GM15510 (cell line): Measurements from ENCODE around the gene KLHL26.

Experiments used
- POLR2A ChIP-seq: IDR thresholded peaks from 3 replicates; pipeline ENCODE4 v1.6.1; 2011; ENCODE audit warnings: borderline replicate concordance; ENCODE audit not compliant: insufficient read length; ENCODE audit errors: extremely low read depth

Gene KLHL26

DNA sequence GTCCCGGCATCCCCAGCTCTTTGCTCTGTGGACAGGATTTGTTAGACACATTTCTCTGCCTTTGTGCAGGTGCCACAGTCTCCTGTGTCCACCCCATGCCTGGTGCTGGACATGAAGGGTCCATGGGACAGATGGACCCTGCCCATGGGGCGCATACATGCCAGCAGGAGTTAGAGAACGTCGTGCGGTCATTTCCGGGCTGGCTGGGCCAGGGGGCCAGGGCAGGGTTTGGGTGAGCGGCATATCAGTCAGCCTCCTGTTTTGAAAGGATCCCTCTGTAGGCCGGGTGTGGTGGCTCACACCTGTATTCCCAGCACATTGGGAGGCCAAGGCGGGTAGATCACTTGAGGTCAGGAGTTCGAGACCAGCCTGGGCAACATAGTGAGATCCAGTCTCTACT lies 11.0 kb downstream of the KLHL26 start:
- TF ChIP-seq POLR2A = no peak

DNA sequence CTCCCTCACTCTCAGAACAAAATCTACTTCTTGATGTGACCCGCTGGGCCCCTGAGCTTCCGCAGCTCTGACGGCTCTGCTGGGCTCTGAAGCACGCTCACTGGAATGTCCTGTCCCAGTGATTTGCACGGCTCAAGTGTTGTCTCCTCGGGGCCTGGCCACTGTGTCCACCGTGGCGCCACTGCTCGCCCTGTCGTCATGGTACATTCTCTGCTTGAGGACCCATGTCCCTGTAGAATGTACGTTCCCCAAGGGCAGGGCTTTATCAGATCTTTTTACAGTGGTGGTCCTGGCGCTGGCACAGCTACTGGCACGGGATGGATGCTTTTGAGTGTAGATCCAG lies 12.1 kb downstream of the KLHL26 start:
- no peak for TF ChIP-seq POLR2A

DNA sequence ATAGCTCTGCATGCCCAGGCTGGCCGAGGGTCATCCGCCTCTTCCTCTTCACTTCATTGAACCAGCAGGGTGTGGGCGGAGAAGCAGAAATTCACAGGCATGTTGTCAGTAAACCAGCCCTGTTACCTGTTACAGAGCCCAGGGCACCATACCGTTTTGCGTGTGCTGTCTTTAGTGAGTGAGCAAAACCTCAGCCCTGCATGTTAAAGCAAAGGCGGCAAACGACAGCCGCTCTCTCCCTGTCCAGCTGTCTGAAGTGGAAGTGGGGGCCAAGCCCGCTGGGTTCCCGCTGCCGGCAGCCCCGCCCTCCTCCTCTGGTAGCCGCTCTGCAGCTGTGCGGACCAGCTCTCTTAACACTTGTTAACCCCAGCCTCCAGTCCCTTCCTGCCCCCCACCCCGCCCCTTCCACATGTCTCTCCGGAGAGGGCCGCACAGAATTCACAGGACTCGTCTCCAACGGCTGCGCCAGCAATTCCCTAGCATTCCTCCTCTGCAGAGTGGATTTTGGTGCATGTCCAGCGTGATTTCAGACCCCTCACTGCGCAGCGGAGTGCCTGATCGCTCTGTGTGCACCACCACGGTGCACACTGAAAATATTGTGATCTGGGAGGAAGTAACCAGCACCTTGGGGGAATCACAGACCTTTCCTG lies 12.7 kb downstream of the KLHL26 start:
- TF ChIP-seq POLR2A = no peak

DNA sequence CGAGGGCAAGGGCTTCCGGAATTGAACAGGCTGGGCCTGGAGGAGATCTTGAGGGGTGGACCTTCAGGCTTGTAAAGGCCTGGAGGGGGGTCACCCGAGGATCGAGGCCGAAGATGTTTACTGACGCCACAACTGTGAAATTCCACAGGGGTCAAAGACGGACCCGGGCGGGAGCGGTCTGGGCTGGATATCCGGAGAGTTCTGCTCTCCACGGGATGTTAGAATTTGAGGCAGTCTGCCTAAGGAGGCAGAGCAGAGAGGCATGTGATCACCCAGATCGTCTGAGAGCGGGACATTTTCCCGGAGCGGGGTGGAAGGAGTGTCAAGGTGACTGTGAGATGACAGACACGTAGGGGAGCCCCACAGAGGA lies 13.2 kb downstream of the KLHL26 start:
- TF ChIP-seq POLR2A = no peak

DNA sequence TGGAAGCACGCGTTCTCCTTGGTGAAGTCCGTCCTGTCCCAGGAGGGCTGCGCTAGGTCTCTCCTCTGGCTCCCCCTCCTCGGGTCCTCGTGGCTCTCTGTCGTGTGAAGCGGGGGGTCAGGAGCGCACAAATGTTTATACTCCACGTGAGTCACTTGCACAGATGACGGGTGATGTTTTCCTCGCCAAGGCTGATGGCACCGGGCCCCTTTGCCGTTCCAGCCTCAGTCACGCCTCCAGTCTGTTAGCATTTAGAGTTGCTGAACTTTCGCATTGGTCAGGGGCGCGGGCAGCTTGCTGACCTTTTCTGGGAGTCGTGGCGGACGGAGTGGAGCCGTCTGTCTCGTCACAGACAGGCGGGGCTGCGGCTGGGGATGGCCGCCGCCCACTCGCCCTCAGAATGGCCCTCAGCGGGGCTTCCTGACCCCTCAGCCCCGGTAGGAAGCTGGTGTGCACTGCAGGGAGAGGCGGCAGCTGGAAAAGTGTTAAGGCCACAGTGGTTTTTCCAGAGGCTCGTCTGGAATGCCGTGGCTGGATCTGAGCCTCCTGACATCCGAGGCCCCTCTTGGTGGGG lies 13.7 kb downstream of the KLHL26 start:
- TF ChIP-seq POLR2A = no peak

DNA sequence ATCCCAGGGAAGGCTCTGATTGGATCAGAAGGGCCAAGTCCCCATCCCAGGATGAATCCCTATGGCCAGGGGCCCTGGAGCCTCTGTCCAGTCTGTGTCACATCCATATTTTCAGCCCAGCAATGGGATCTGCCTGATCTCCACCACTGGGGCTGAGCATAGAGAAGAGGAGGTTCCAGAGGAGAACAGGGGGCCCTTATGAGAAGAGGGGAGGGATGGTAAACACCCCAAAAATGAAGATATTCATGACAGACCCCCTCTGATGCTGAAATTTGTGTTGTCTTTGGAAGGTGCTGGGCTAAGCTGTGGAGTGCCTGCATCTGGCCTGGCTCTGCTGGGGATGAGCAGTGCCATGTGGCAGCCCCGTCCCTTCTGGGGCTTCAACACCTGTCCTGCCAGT lies 14.5 kb downstream of the KLHL26 start:
- no peak for TF ChIP-seq POLR2A

DNA sequence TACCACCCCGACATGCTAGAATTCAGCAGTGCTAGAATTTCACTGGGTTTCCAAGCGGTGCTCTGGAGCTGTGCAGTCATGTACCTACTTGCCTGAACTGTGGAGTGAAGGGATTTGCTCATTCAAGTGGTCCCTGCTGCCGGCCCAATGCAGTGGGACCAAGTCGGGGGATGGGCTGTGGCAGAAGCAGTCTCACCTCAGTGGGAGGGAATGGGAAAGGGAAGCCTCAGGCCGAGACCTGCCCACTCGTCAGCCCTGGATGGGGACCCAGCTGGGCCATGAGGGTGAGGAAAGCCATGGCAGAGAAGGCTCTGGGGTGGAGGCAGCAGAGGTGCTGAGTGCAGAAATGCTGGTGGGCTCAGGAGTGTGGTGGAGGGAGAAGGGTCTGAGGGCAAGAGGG lies 14.9 kb downstream of the KLHL26 start:
- TF ChIP-seq POLR2A = no peak

DNA sequence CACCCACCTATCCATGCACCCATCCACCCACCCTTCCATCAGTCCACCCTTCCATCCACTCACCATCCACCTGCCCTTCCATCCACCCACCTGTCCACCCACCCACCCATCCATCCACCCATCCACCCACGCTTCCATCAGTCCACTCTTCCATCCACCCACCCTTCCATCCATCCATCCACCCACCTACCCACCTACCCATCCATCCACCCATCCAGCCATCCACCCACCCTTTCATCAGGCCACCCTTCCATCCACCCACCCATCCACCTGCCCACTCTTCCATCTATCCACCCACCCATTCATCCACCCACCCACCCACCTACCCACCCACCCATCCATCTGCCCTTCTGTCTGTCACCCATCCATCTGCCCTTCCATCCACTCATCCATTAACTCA lies 17.0 kb downstream of the KLHL26 start:
- TF ChIP-seq POLR2A = no peak

DNA sequence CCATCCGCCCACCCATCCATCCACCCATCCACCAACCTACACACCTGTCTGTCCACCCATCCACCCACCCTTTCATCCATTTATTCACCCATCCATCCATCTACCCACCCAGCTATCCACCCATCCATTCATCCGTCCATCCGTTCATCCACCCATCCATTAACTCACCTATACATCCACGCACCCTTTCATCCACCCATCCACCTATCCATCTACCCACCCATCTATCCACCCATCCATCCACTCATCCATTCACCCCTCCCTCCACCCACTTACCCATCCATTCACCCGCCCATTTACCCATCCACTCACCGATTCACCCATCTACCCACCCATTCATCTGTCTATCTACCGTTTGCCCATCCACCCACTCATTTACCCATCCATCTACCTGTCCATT lies 17.6 kb downstream of the KLHL26 start:
- no peak for TF ChIP-seq POLR2A

DNA sequence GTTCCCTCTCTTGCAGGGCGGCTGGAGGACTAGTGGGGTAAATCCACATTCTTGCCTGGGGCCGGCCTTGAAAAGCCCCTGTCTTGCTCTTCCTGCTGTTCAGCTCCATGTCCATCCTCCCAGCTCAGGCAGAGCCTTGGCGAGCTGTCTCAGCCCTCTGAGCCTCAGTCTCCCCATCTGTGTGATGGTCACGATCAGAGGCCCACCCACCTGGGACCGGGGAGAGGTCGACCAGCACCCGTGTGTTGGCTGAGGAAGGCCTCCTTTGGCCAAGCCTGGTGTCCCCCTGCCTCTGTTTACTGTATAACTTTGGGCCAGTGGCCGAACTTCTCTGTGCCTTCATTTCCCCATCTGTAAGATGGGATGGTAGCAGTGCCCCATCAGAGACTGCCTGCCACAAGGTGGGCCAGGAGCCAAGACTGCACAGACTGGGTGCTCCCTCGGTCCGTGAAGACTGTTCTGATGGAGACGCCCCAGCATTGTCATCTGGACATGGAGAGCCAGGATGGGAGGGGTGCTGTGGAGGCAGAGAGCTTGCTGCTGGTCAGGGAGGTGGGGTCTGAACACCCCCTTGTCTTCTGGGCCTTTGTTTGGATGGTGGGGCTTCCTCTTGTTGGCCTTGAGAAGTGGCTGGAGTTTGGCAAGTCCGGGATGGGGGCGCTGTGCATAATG lies 18.5 kb downstream of the KLHL26 start:
- no peak for TF ChIP-seq POLR2A

DNA sequence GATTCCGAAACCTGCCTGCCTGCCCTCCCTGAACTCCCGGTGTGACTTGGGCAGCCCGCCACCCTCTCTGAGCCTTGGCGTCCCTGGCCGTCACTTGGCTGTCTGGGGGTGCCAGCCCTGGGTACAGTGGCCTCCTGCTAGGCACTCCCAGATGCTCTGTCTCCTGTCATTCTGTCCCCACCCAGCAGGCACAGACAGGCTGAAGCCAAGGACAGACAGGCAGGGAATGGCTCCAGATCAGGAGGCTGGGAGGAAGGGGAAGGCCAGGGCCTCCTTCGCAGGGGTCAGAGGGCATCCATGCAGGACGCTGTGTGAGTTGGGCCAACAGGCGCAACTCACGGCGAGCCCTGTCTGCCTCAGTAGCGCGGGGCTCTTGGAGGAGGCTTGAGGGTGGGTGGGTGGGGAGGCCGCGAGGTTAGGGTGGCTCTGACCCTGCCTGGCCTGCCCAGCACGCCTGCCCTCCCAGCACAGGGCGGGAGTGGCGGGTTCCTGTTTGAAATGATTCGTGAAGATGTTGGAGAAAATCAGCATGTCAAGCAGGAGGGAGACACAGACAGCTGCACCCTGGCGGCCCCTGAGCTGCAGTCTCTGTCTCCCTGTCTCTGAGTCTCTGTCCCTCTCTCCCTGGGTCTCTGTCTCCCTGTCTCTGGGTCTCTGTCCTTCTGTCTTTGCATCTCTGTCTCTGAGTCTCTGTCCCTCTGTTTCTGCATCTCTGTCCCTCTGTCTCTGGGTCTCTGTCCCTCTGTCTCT lies 19.7 kb downstream of the KLHL26 start:
- no peak for TF ChIP-seq POLR2A

DNA sequence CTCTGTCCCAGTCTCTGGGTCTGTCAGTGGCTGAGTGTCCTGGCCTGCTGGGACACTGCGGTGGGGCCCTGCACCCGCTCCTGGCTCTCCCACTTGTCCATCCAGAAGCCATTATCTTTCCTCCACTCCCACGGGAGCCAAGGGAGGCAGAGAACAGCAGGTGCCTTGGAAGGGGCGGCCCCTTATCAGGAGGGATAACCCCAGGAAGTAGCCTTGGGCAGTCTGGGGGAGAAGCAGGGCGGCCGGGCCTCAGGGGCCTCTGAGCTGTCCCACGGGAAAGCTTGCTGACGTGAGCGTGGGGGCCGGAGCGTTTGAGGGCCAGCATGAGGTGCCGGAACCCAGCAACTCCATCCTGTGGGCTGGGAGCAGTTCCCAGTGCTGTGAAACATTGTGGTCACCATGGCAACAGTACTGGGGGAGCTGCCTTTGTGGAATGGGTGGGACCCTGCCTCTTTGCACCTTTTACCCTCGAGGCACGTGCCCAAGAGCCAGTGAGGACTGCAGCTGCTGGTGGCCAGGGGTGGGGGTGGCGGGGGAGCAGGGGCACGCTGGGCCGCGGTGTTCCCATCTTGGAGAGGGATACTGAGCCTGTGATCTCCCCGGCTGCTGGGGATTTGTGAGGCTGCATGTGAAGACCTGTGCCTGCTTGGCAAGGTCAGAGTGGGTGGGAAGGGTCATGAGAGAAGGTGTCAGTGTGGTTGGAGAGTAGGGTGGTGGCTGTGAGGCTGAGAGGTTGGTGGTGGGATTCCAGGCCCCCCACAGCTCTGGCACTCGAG lies 20.9 kb downstream of the KLHL26 start:
- TF ChIP-seq POLR2A = no peak

DNA sequence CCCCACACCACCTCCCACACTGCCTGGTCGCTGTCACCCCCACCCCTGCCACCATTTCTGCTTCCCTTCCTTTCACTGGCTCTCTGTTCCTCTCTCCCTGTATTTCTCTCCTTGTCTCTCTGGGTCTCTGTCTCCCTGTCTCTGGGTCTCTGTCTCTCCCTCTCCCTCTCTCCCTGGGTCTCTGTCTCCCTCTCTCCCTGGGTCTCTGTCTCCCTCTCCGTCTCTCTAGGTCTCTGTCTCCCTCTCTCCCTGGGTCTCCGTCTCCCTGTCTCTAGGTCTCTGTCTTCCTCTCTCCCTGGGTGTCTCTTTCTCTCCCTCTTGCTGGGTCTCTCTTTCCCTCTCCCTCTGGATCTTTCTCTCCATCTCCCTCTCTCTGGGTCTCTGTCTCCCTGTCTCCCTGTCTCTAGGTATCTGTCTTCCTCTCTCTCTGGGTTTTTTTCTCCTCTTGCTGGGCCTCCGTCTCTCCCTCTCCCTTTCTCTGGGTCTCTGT lies 21.6 kb downstream of the KLHL26 start:
- TF ChIP-seq POLR2A = no peak

DNA sequence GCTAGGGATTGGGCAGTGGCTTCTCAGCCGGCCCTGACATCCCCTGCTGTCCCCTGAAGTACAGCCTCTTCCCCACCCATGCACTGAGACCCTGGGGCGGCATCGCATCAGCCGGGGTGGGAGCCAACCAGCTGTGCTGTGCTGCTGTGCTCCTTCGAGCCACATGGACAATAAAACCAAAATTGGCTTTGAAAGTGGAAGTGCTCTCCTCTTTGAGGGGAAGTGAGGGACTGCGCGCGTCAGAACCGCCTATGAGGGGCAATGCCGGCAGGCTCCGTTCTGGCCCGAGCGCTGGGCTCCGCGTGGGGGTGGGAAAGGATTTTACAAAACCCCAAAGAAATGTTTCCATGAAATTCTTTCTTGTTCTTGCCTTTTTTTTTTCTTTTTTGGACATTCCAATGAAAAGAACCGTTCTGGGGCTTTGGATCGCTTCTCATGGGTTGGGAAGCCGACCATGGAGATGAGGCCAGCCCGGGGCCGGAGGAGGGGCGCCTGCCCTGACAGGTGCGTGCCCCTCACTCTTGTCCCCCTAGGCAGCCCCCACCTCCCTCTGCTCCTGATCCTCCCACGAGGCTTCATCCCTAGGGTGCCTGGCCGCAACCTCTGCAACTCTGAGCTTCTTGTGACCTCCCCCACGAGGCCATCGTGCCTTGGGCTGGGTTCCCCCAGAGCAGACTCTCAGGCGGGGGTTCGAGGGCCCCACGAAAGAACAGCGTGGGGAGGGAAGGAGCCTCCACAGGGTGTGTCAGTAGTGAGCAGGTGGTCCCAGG lies 22.6 kb downstream of the KLHL26 start:
- no peak for TF ChIP-seq POLR2A
